HEK293 (cell line): ENCODE data around the gene GNG3.
A peak's percentile ranks its signal among the peaks of the same experiment; 100 is the strongest.

ENCODE experiments used
- CTCF ChIA-PET: fragments of 350-600 bp; formaldehyde crosslinking; extraction: SDS; loops from one replicate; lab custom pipeline; 2021; ENCODE audit warnings: antibody characterized with exemption; lab: Yijun Ruan, JAX
- POLR2A ChIA-PET: fragments of 300-600 bp; formaldehyde crosslinking; extraction: SDS; loops from one replicate; lab custom pipeline; 2020; ENCODE audit warnings: antibody characterized with exemption, inconsistent platforms; lab: Yijun Ruan, JAX
- H3K27ac ChIP-seq: fragments of 200-500 bp; sonication (Bioruptor generic); 2 replicates; pipeline ENCODE4 v1.5.1; 2014; ENCODE audit warnings: low read depth, low read length, control low read depth, inconsistent platforms; ENCODE audit errors: extremely low read depth
- H3K36me3 ChIP-seq, 2 experiments: fragments of 200-500 bp in 1 of 2; sonication (Bioruptor generic) in 1 of 2; 1 replicate in 1 of 2; 2 replicates in 1 of 2; pipeline ENCODE4 v1.5.1; 2014 to 2017; ENCODE audit warnings: inconsistent platforms in 2 of 2, low read length in 2 of 2; ENCODE audit not compliant: control insufficient read depth in 2 of 2, insufficient read depth in 1 of 2
- H3K4me1 ChIP-seq: fragments of 200-500 bp; sonication (Bioruptor generic); 2 replicates; pipeline ENCODE4 v1.5.1; 2014; ENCODE audit warnings: mild to moderate bottlenecking, low read length, inconsistent platforms; ENCODE audit not compliant: control insufficient read depth, insufficient read depth
- H3K4me3 ChIP-seq: 2 replicates; pipeline ENCODE4 v1.5.1; 2011; ENCODE audit warnings: low read depth, mild to moderate bottlenecking, control low read depth, low read length, moderate library complexity
- H3K9me3 ChIP-seq: fragments of 200-500 bp; sonication (Bioruptor generic); 2 replicates; pipeline ENCODE4 v1.5.1; 2014; ENCODE audit warnings: low read depth, low read length, inconsistent platforms; ENCODE audit not compliant: control insufficient read depth, insufficient read depth
- CTCF ChIP-seq: fragments of 450-650 bp; formaldehyde crosslinking; IDR thresholded peaks from 2 replicates; pipeline ENCODE4 v1.5.1; 2016; ENCODE audit warnings: missing biosample characterization, missing genetic modification characterization
- GLI2 ChIP-seq: fragments of 450-650 bp; formaldehyde crosslinking; IDR thresholded peaks from 2 replicates; pipeline ENCODE4; 2017; ENCODE audit warnings: missing biosample characterization, missing genetic modification characterization, low read depth, borderline replicate concordance
- GLIS2 ChIP-seq: fragments of 450-650 bp; formaldehyde crosslinking; IDR thresholded peaks from 2 replicates; pipeline ENCODE4 v1.5.1; 2016; ENCODE audit warnings: missing biosample characterization, missing genetic modification characterization
- KLF16 ChIP-seq: fragments of 450-650 bp; formaldehyde crosslinking; IDR thresholded peaks from 2 replicates; pipeline ENCODE4 v1.5.1; 2017; ENCODE audit warnings: missing biosample characterization, missing genetic modification characterization
- KLF8 ChIP-seq: fragments of 450-650 bp; formaldehyde crosslinking; IDR thresholded peaks from 2 replicates; pipeline ENCODE4 v1.5.1; 2016; ENCODE audit warnings: missing biosample characterization, missing genetic modification characterization
- SETDB1 ChIP-seq: IDR thresholded peaks from one replicate; pipeline ENCODE4 v1.6.1; 2017; ENCODE audit warnings: mild to moderate bottlenecking, low read length, moderate library complexity, mixed read lengths; ENCODE audit not compliant: insufficient read length
- SP2 ChIP-seq: fragments of 450-650 bp; formaldehyde crosslinking; IDR thresholded peaks from 2 replicates; pipeline ENCODE4 v1.5.1; 2016; ENCODE audit warnings: missing biosample characterization, missing genetic modification characterization
- TRIM28 ChIP-seq: IDR thresholded peaks from 2 replicates; pipeline ENCODE4 v1.6.1; 2011; ENCODE audit warnings: low read length, control low read depth, borderline replicate concordance
- YY2 ChIP-seq: fragments of 450-650 bp; formaldehyde crosslinking; IDR thresholded peaks from 2 replicates; pipeline ENCODE4 v1.5.1; 2016; ENCODE audit warnings: missing biosample characterization, missing genetic modification characterization
- ZBTB17 ChIP-seq: fragments of 450-650 bp; formaldehyde crosslinking; IDR thresholded peaks from 2 replicates; pipeline ENCODE4 v1.5.1; 2016; ENCODE audit warnings: missing biosample characterization, missing genetic modification characterization
- ZNF10 ChIP-seq: fragments of 450-650 bp; formaldehyde crosslinking; IDR thresholded peaks from 2 replicates; pipeline ENCODE4 v1.5.1; 2017; ENCODE audit warnings: missing biosample characterization, missing genetic modification characterization
- ZNF114 ChIP-seq: fragments of 450-650 bp; formaldehyde crosslinking; IDR thresholded peaks from 2 replicates; pipeline ENCODE4 v1.5.0; 2017; ENCODE audit warnings: missing biosample characterization, missing genetic modification characterization
- ZNF155 ChIP-seq: fragments of 450-650 bp; formaldehyde crosslinking; IDR thresholded peaks from 2 replicates; pipeline ENCODE4 v1.5.1; 2016; ENCODE audit warnings: missing biosample characterization, missing genetic modification characterization
- ZNF175 ChIP-seq: fragments of 450-650 bp; formaldehyde crosslinking; IDR thresholded peaks from 2 replicates; pipeline ENCODE4 v1.5.1; 2016; ENCODE audit warnings: missing biosample characterization, missing genetic modification characterization
- ZNF23 ChIP-seq: fragments of 450-650 bp; formaldehyde crosslinking; IDR thresholded peaks from 2 replicates; pipeline ENCODE4 v1.5.1; 2016; ENCODE audit warnings: missing biosample characterization, missing genetic modification characterization, borderline replicate concordance
- ZNF404 ChIP-seq: fragments of 450-650 bp; formaldehyde crosslinking; IDR thresholded peaks from 2 replicates; pipeline ENCODE4 v1.5.1; 2017; ENCODE audit warnings: missing biosample characterization, missing genetic modification characterization
- ZNF423 ChIP-seq: fragments of 450-650 bp; formaldehyde crosslinking; IDR thresholded peaks from 2 replicates; pipeline ENCODE4 v1.5.1; 2016; ENCODE audit warnings: missing biosample characterization, missing genetic modification characterization
- ZNF501 ChIP-seq: fragments of 450-650 bp; formaldehyde crosslinking; IDR thresholded peaks from 2 replicates; pipeline ENCODE4 v1.5.1; 2016; ENCODE audit warnings: missing biosample characterization, missing genetic modification characterization
- ZNF549 ChIP-seq: fragments of 450-650 bp; IDR thresholded peaks from 2 replicates; pipeline ENCODE4 v1.5.1; 2018; ENCODE audit warnings: missing biosample characterization, missing genetic modification characterization, mild to moderate bottlenecking, inconsistent platforms, moderate library complexity
- ZNF621 ChIP-seq: fragments of 450-650 bp; formaldehyde crosslinking; IDR thresholded peaks from 2 replicates; pipeline ENCODE4 v1.5.1; 2017; ENCODE audit warnings: missing biosample characterization, missing genetic modification characterization
- ZNF654 ChIP-seq: fragments of 450-650 bp; formaldehyde crosslinking; IDR thresholded peaks from 2 replicates; pipeline ENCODE4 v1.5.1; 2016; ENCODE audit warnings: low read depth, missing biosample characterization, missing genetic modification characterization
- ZNF664 ChIP-seq: fragments of 450-650 bp; formaldehyde crosslinking; IDR thresholded peaks from 2 replicates; pipeline ENCODE4 v1.5.1; 2016; ENCODE audit warnings: missing biosample characterization, missing genetic modification characterization
- ZNF768 ChIP-seq: fragments of 450-650 bp; formaldehyde crosslinking; IDR thresholded peaks from 2 replicates; pipeline ENCODE4 v1.5.1; 2018; ENCODE audit warnings: missing biosample characterization, mild to moderate bottlenecking, missing genetic modification characterization
- ZSCAN23 ChIP-seq: fragments of 450-650 bp; formaldehyde crosslinking; IDR thresholded peaks from 2 replicates; pipeline ENCODE4 v1.5.1; 2016; ENCODE audit warnings: missing biosample characterization, missing genetic modification characterization
- ZSCAN30 ChIP-seq: fragments of 450-650 bp; IDR thresholded peaks from 2 replicates; pipeline ENCODE4 v1.5.1; 2018; ENCODE audit warnings: missing biosample characterization, mild to moderate bottlenecking, missing genetic modification characterization, moderate library complexity
- ZXDB ChIP-seq: fragments of 450-650 bp; formaldehyde crosslinking; IDR thresholded peaks from 2 replicates; pipeline ENCODE4 v1.5.1; 2016; ENCODE audit warnings: missing biosample characterization, missing genetic modification characterization
- TF ChIP-seq, protein P1 (sequence below): fragments of 450-650 bp; formaldehyde crosslinking; IDR thresholded peaks from 2 replicates; pipeline ENCODE4 v1.5.1; 2017; ENCODE audit warnings: missing biosample characterization, missing genetic modification characterization
- TF ChIP-seq, protein P2 (sequence below): fragments of 450-650 bp; formaldehyde crosslinking; IDR thresholded peaks from 2 replicates; pipeline ENCODE4 v1.5.1; 2017; ENCODE audit warnings: missing biosample characterization, missing genetic modification characterization
- TF ChIP-seq, protein P3 (sequence below): fragments of 450-650 bp; formaldehyde crosslinking; IDR thresholded peaks from 2 replicates; pipeline ENCODE4 v1.5.1; 2016; ENCODE audit warnings: missing biosample characterization, missing genetic modification characterization, borderline replicate concordance
- TF ChIP-seq, protein P4 (sequence below): fragments of 450-650 bp; formaldehyde crosslinking; IDR thresholded peaks from 2 replicates; pipeline ENCODE4 v1.5.1; 2016; ENCODE audit warnings: missing biosample characterization, missing genetic modification characterization

Gene GNG3

GRCh38 chr11:62671608-62672389, 35.7 kb upstream of the GNG3 start, which contains the start of the genes LBHD1 and UQCC3:
LBHD1 (minus strand) TSS chr11:62672267; CDS start chr11:62670031, 2,236 bp downstream.
UQCC3 (plus strand) TSS chr11:62671673; CDS start chr11:62671746, 73 bp downstream.
- Histone ChIP-seq H3K9me3 (no peaks in the 10 kb centered on the region), H3K4me1 (no peaks in the 10 kb centered on the region), H3K4me3 (peak within 1 kb of the TSS; percentile 84), H3K36me3 (peaks cover 3 to 46% of the 10 kb centered on the region in 2 experiments; a peak in 2 of 3 replicates), H3K27ac (peak within 1 kb of the TSS; percentile 65)
- ChIA-PET POLR2A (interaction anchor here (0.6 to 7.2 kb wide), 44 partner anchors 8 to 216 kb away, joined by 3 to 72 read pairs (median 7); partner anchors contain the start of genes AHNAK, B3GAT3, BSCL2 and C11orf98), CTCF (interaction anchor here (0.6 to 2.4 kb wide), 7 partner anchors 9 to 1658 kb away, joined by 3 to 8 read pairs (median 3); partner anchors contain the start of gene TRMT112)
- TF ChIP-seq ZNF23 (no peak), ZNF654 (no peak), TRIM28 (no peak; the same call in 1 of the 2 replicates), ZSCAN23 (tag by site-specific recombination) (no peak), ZNF501 (0 out of 2 replicates have a peak, but pooled peaks have one; percentile 18), ZXDB (tag by site-specific recombination) (peak; percentile 86), ZNF404 (no peak), ZNF768 (tag by site-specific recombination) (no peak), ZNF664 (tag by site-specific recombination) (no peak), CTCF (tag by site-specific recombination) (no peak), ZNF155 (tag by site-specific recombination) (no peak), ZNF621 (tag by site-specific recombination) (no peak), ZNF549 (tag by site-specific recombination) (no peak), SP2 (peak; percentile 61), GLI2 (tag by site-specific recombination) (no peak), YY2 (peak; percentile 51; the same call in 1 of the 2 replicates), KLF8 (tag by site-specific recombination) (peak; percentile 62; the same call in 1 of the 2 replicates), ZNF175 (tag by site-specific recombination) (no peak), ZNF423 (tag by site-specific recombination) (peak; percentile 30; the same call in 1 of the 2 replicates), ZNF10 (no peak), ZBTB17 (tag by site-specific recombination) (peak; percentile 41; the same call in 1 of the 2 replicates), SETDB1 (no peak), ZSCAN30 (peak; percentile 58; the same call in 1 of the 2 replicates), GLIS2 (tag by site-specific recombination) (peak; percentile 84), KLF16 (tag by site-specific recombination) (no peak), ZNF114 (tag by site-specific recombination) (no peak)
- TF ChIP-seq, protein P1, sequence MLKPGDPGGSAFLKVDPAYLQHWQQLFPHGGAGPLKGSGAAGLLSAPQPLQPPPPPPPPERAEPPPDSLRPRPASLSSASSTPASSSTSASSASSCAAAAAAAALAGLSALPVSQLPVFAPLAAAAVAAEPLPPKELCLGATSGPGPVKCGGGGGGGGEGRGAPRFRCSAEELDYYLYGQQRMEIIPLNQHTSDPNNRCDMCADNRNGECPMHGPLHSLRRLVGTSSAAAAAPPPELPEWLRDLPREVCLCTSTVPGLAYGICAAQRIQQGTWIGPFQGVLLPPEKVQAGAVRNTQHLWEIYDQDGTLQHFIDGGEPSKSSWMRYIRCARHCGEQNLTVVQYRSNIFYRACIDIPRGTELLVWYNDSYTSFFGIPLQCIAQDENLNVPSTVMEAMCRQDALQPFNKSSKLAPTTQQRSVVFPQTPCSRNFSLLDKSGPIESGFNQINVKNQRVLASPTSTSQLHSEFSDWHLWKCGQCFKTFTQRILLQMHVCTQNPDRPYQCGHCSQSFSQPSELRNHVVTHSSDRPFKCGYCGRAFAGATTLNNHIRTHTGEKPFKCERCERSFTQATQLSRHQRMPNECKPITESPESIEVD (tag by site-specific recombination) = no peak
- TF ChIP-seq, protein P2, sequence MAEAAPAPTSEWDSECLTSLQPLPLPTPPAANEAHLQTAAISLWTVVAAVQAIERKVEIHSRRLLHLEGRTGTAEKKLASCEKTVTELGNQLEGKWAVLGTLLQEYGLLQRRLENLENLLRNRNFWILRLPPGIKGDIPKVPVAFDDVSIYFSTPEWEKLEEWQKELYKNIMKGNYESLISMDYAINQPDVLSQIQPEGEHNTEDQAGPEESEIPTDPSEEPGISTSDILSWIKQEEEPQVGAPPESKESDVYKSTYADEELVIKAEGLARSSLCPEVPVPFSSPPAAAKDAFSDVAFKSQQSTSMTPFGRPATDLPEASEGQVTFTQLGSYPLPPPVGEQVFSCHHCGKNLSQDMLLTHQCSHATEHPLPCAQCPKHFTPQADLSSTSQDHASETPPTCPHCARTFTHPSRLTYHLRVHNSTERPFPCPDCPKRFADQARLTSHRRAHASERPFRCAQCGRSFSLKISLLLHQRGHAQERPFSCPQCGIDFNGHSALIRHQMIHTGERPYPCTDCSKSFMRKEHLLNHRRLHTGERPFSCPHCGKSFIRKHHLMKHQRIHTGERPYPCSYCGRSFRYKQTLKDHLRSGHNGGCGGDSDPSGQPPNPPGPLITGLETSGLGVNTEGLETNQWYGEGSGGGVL (tag by site-specific recombination) = no peak
- TF ChIP-seq, protein P3, sequence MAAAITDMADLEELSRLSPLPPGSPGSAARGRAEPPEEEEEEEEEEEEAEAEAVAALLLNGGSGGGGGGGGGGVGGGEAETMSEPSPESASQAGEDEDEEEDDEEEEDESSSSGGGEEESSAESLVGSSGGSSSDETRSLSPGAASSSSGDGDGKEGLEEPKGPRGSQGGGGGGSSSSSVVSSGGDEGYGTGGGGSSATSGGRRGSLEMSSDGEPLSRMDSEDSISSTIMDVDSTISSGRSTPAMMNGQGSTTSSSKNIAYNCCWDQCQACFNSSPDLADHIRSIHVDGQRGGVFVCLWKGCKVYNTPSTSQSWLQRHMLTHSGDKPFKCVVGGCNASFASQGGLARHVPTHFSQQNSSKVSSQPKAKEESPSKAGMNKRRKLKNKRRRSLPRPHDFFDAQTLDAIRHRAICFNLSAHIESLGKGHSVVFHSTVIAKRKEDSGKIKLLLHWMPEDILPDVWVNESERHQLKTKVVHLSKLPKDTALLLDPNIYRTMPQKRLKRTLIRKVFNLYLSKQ = no peak
- TF ChIP-seq, protein P4, sequence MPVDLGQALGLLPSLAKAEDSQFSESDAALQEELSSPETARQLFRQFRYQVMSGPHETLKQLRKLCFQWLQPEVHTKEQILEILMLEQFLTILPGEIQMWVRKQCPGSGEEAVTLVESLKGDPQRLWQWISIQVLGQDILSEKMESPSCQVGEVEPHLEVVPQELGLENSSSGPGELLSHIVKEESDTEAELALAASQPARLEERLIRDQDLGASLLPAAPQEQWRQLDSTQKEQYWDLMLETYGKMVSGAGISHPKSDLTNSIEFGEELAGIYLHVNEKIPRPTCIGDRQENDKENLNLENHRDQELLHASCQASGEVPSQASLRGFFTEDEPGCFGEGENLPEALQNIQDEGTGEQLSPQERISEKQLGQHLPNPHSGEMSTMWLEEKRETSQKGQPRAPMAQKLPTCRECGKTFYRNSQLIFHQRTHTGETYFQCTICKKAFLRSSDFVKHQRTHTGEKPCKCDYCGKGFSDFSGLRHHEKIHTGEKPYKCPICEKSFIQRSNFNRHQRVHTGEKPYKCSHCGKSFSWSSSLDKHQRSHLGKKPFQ (tag by site-specific recombination) = no peak
